Muscle layer of colon (tissue), 2 donors: ENCODE data around the gene PDE6G.

Source experiments
- H3K27ac ChIP-seq: one replicate; pipeline ENCODE4 v1.7.0; 2013; ENCODE audit warnings: low read depth, mild to moderate bottlenecking, low read length, moderate library complexity
- H3K27me3 ChIP-seq, 2 donors: one replicate each; pipeline ENCODE4 v1.7.0; 2013; ENCODE audit warnings: low read length in 2 of 2, mild to moderate bottlenecking in 2 of 2; ENCODE audit not compliant: insufficient read depth in 2 of 2, control insufficient read depth in 1 of 2
- H3K36me3 ChIP-seq: one replicate; pipeline ENCODE4 v1.7.0; 2013; ENCODE audit warnings: mild to moderate bottlenecking, low read length; ENCODE audit not compliant: insufficient read depth
- H3K4me1 ChIP-seq: one replicate; pipeline ENCODE4 v1.7.0; 2013; ENCODE audit warnings: mild to moderate bottlenecking, low read length; ENCODE audit not compliant: insufficient read depth
- H3K4me3 ChIP-seq, 2 donors: one replicate each; pipeline ENCODE4 v1.7.0; 2013; ENCODE audit warnings: low read length in 2 of 2, low read depth in 1 of 2, mild to moderate bottlenecking in 1 of 2, moderate library complexity in 1 of 2
- H3K9ac ChIP-seq: one replicate; pipeline ENCODE4 v1.7.0; 2013; ENCODE audit warnings: low read length
- H3K9me3 ChIP-seq: one replicate; pipeline ENCODE4 v1.7.0; 2013; ENCODE audit warnings: mild to moderate bottlenecking, low read length
- donor health status: abdominal sarcoma.
- donor health status: Adenocarcinoma of cecum.

Gene PDE6G

DNA sequence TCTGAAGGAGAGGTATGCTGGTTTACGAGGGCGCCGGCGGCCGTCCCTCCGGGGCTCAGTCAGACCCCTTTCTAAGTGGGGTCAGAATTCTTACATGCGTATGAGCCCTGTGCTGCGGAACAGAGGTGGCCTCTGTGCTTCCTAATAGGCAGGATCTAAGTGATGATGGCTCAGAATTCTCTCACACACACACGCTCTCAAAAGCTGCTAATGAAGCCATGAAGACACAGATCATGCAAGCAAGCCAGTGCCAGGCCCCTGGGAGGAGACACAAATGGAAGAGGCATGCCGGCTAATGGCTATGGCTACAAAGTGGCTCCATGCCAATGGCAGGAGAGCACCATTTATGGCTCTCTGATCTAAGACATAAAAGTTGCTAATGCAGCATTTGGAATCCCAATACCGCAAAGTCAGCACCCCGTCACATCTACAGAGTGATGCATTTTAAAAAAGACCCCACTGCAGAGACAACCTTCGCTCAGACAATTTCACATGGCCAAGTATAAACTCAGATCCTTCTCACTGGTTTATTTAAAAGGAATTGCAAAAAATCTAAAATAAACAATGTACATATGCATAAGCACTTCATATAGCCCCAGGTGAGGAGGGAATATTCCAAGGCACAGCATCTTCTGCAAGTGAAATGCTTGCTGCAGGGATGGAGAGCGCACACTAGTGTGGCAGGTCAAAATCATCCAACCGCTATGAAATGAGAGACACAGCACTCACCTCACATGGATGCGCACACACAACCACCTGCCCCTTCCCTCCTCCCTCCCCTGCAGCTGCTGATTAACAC lies 44.0 kb downstream of the PDE6G start:
- H3K27ac ChIP-seq = no peak overlapping the region
- H3K9ac ChIP-seq = no peak overlapping the region
- peaks cover 30% of the 10 kb centered on the region for H3K36me3 ChIP-seq
- H3K4me3 ChIP-seq = no peak overlapping the region
- no peaks in the 10 kb centered on the region for H3K27me3 ChIP-seq
- H3K9me3 ChIP-seq = no peaks in the 10 kb centered on the region
- peaks cover 16% of the 10 kb centered on the region for H3K4me1 ChIP-seq

DNA sequence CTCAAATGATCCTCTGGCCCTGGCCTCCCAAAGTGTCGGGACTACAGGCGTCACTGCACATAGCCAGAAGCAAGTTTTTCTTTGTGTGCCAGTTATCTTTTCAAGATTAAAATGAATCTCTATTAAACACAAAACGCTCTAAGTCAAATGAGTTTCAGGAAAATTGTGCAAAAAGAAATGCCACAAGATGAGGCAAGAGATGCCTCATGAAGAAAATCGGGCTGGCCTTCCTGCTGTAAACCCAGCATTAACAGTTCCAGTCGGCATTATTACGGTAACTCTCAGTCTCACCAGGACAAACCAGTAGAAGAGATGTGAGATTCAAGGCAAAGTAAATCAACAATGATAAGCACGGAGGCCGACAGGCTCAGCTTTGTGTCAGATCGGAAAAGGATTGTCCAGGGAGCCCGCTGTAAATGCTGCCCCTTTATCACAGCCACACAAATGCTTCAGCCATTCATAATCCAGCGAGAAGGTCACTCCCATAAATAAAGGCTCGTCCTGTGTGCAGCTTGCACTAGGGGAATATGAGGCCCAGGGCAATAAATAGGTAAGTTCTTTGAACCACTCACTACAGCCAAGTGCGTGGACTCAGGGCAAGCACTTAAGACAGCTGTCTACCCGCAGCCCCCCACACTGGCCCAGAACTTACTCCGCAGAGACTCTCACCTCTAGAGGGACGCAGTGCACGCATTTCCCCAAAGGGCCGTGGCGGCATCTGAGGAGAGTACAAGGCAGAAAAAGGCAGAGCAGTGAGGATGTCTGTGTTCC lies 46.6 kb downstream of the PDE6G start:
- Histone ChIP-seq H3K9me3 (no peaks in the 10 kb centered on the region), H3K36me3 (peaks cover 41% of the 10 kb centered on the region)

DNA sequence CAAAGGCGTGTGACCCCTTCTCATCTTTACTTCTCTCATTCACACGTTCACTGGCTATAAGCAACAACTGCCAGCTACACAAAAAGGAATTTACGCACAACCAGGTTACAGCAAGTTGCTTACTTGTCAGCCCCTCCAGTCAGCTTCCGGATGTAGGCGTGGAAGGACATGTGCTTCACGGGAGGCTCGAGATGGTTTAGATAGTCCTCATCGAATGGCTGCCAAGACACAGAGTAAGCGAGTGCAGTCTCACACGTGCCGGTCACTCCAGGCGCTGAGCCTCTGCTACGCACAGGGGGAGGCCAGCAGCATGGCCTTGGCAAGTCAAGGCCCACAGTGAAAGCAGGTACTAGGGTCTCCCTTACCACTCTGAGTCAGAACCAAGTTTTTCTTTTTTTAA lies 47.7 kb downstream of the PDE6G start:
- Histone ChIP-seq H3K27ac (no peak overlapping the region), H3K9ac (no peak overlapping the region), H3K4me1 (peaks cover 9% of the 10 kb centered on the region), H3K36me3 (peaks cover 52% of the 10 kb centered on the region), H3K4me3 (no peak overlapping the region), H3K27me3 (no peaks in the 10 kb centered on the region), H3K9me3 (no peaks in the 10 kb centered on the region)

More for the DNA sequence above, 46.6 kb downstream of the PDE6G start:
- peaks cover 15% of the 10 kb centered on the region for H3K4me1 ChIP-seq
- H3K27me3 ChIP-seq = no peaks in the 10 kb centered on the region
- H3K4me3 ChIP-seq = no peak overlapping the region
- no peak overlapping the region for H3K9ac ChIP-seq
- no peak overlapping the region for H3K27ac ChIP-seq

DNA sequence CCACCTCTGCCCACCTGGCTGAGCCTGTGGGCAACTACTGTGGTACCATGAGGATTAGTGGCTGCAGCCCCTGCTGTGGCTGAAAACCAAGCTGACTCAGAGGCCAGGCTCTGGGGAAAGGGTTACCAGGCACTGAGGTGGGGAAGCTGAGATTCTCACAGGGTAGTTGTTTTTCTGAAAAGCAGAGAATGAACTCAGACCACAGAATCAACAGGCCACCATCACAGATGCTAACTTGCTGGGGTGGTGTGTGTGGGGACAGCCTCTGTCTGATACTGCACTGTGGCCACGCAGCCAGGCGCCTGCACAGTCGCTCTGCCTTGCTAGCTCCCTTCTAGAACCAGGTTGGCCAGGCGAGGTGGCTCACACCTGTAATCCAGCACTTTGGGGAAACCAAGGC lies 48.3 kb downstream of the PDE6G start:
- peaks cover 53% of the 10 kb centered on the region for H3K36me3 ChIP-seq
- no peak overlapping the region for H3K9ac ChIP-seq
- H3K27ac ChIP-seq = no peak overlapping the region
- no peaks in the 10 kb centered on the region for H3K27me3 ChIP-seq
- no peaks in the 10 kb centered on the region for H3K9me3 ChIP-seq
- H3K4me3 ChIP-seq = no peak overlapping the region
- peaks cover 9% of the 10 kb centered on the region for H3K4me1 ChIP-seq

DNA sequence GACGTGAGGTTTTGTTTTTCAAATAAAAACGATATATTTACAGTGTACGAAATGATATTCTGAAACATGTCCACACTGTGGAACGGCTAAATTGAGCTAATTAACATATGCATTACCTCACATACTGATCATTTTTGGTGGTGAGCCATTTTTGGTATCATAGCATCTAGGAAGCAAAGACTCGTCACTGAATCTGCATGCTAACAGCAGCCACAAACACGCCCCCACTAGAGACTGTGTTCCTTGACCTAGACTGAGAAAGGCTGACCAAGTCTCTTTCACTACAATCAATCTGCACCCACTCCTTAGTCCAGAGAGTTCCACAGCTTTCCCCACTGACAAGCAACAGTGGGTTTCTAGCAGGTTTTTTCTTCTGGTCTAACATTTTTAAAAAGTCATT lies 48.9 kb downstream of the PDE6G start:
- H3K4me1 ChIP-seq = peaks cover 4% of the 10 kb centered on the region
- no peak overlapping the region for H3K4me3 ChIP-seq
- no peaks in the 10 kb centered on the region for H3K27me3 ChIP-seq
- H3K36me3 ChIP-seq = peaks cover 56% of the 10 kb centered on the region
- H3K9me3 ChIP-seq = no peaks in the 10 kb centered on the region
- H3K27ac ChIP-seq = no peak overlapping the region
- H3K9ac ChIP-seq = no peak overlapping the region

DNA sequence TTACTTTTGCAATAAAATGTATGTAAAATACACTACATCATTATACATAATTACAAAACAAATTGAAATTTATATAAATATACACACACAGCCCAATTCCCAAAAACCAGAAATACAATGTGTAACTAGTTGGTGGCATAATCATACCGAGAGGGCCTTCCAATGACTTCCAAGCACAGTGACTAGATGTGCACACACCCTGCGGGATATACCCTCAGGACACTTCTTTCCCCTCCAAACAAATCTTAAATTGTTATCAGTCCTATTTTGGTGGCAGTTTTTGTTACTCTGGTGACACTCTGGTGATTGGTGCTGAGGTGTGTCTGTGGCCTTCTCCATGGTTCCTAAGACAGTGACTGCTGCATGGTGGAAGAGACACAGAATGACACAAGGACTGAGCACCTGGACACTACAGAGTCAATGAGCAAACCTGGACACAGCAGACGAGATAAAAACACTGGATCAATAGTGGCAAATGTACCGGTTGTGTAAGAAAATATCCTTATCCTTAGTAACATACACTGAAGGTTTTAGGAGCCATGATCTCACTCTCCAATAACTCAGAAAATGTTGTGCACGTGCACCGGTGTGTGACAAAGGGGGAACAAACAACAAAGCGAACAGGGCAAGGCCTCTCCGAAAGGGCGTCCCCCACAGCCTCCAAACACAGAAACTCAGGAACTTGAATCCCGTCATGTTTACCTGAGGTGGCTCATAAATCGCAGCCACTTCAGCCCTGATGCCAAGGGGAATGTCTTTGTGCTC lies 52.3 kb downstream of the PDE6G start:
- no peak overlapping the region for H3K9ac ChIP-seq
- H3K9me3 ChIP-seq = no peaks in the 10 kb centered on the region
- no peak overlapping the region for H3K4me3 ChIP-seq
- no peak overlapping the region for H3K27ac ChIP-seq
- no peaks in the 10 kb centered on the region for H3K27me3 ChIP-seq
- peaks cover 46% of the 10 kb centered on the region for H3K36me3 ChIP-seq
- H3K4me1 ChIP-seq = peaks cover 22% of the 10 kb centered on the region

DNA sequence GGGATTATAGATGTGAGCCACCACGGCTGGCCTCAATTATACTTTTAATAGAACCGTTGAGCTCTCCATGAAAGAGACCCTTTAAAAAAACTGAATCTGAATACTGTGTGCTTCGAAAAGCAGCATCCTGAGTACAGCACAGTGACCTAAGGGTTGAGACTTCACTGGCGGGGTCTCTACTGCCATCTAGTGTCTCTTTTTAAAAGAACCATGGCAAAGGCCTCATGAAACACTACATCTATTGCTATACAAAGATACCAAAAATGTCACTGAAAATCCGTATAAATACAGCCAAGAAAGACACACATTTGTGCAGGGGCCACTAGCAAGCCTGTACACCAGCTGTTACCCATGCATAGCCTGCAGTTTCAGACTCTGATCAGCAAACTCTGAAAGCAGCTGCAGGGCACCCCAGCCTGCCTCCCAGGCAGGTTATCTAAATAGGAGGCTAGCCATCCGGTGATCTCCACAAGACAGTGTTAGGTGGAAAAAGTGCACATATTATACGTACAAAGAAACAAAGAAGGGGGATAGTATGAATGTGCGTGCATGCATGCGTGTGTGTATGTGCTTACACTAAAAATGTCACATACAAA lies 54.7 kb downstream of the PDE6G start:
- Histone ChIP-seq H3K27ac (no peak overlapping the region), H3K36me3 (peaks cover 40% of the 10 kb centered on the region), H3K9me3 (no peaks in the 10 kb centered on the region), H3K4me3 (no peak overlapping the region), H3K4me1 (peaks cover 22% of the 10 kb centered on the region), H3K27me3 (no peaks in the 10 kb centered on the region), H3K9ac (no peak overlapping the region)
